ENCODE data around the gene PCDH10.
"Not testable (repeated sequence)": the region's sequence is repeated elsewhere in the genome, so short reads cannot be mapped to it uniquely, and the experiment has no call there.

PCDH10 gene

GRCh38 chr4:133150486-133151340 lies 1.6 kb downstream of the PCDH10 start:
- DNase-seq: no peak

GRCh38 chr4:133151341-133151690 lies 2.2 kb downstream of the PCDH10 start:
- no peak for DNase-seq

GRCh38 chr4:133151691-133152329 lies 2.7 kb downstream of the PCDH10 start:
- no peak for DNase-seq

- no peak for DNase-seq
Measured at GRCh38 chr4:133152330-133152821, 3.3 kb downstream of the PCDH10 start.

- no peak for DNase-seq
Measured at GRCh38 chr4:133152831-133153481, 3.9 kb downstream of the PCDH10 start.

GRCh38 chr4:133154725-133155124 lies 5.6 kb downstream of the PCDH10 start:
- DNase-seq: no peak

GRCh38 chr4:133156096-133156495 lies 7.0 kb downstream of the PCDH10 start:
- DNase-seq: no peak

- no peak for DNase-seq
Measured at GRCh38 chr4:133156556-133156955, 7.5 kb downstream of the PCDH10 start.

GRCh38 chr4:133157460-133158160 lies 8.5 kb downstream of the PCDH10 start:
- no peak for DNase-seq

GRCh38 chr4:133160853-133161252 lies 11.8 kb downstream of the PCDH10 start:
- no peak for DNase-seq

GRCh38 chr4:133161570-133162295 lies 12.6 kb downstream of the PCDH10 start:
- DNase-seq: no peak

GRCh38 chr4:133162941-133163340 lies 13.8 kb downstream of the PCDH10 start:
- DNase-seq: no peak

- DNase-seq: no peak
Measured at GRCh38 chr4:133178956-133179355, 29.9 kb downstream of the PCDH10 start.

- DNase-seq: no peak
Measured at GRCh38 chr4:133186210-133186609, 37.1 kb downstream of the PCDH10 start.

GRCh38 chr4:133186845-133187244 lies 37.8 kb downstream of the PCDH10 start:
- DNase-seq: no peak

GRCh38 chr4:133188433-133189146 lies 39.5 kb downstream of the PCDH10 start:
- DNase-seq: no peak

- no peak for DNase-seq
Measured at GRCh38 chr4:133189147-133189517, 40.0 kb downstream of the PCDH10 start.

- no peak for DNase-seq
Measured at GRCh38 chr4:133190098-133190497, 41.0 kb downstream of the PCDH10 start.

GRCh38 chr4:133208694-133209285 lies 59.7 kb downstream of the PCDH10 start:
- DNase-seq: no peak

- DNase-seq: no peak
Measured at GRCh38 chr4:133233922-133234321, 84.8 kb downstream of the PCDH10 start.

GRCh38 chr4:133240451-133240850 lies 91.4 kb downstream of the PCDH10 start:
- DNase-seq: not testable (repeated sequence)
